Fibroblast of lung (primary cell): ENCODE data around the gene MORC1.

Experiments
- EZH2 ChIP-seq: IDR thresholded peaks from 2 replicates; pipeline ENCODE4 v1.5.1; 2012; ENCODE audit warnings: low read length, control low read depth, mild to moderate bottlenecking; ENCODE audit errors: missing control alignments
- TF ChIP-seq, protein P1 (sequence below), 2 donors: IDR thresholded peaks in 1 of 2; conservative IDR thresholded peaks in 1 of 2; 1 replicate in 1 of 2; 2 replicates in 1 of 2; pipeline ENCODE4 v1.5.1; 2011 to 2012; ENCODE audit warnings: low read length in 2 of 2, control low read depth in 1 of 2, inconsistent platforms in 1 of 2, low read depth in 1 of 2, mild to moderate bottlenecking in 1 of 2

DNA sequence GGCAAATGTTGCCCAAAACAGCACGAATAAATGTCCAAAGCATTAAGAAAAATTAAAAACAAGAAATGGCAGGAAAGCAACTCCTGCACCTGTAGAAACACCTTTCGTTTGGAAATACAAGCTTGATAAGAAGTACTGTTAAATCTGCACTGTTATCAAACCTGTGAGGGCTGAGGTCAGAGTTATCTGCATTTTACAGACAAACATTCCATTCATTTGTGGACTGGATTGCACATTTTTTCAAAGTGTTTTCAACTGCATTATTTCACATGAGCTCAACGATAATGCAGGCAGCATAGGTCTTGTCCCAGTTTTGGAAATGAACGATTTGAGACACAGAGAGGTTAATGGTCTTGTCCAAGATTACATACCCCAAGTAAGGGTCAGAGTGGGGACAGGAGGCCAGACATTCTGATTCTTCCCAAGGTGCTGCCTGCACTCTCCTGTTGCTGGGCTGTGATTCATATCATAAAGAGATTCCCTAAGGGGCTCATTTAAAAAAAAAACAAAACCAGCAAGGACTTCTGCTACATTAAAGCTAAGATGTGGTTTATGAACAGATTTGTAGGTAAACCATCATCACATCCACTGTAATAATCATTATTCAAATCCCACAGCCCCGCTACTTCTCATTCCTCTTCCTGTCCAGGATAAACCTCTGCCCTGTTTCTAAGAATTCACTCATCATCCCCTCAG lies 177.2 kb downstream of the MORC1 start:
- TF ChIP-seq, protein P1, sequence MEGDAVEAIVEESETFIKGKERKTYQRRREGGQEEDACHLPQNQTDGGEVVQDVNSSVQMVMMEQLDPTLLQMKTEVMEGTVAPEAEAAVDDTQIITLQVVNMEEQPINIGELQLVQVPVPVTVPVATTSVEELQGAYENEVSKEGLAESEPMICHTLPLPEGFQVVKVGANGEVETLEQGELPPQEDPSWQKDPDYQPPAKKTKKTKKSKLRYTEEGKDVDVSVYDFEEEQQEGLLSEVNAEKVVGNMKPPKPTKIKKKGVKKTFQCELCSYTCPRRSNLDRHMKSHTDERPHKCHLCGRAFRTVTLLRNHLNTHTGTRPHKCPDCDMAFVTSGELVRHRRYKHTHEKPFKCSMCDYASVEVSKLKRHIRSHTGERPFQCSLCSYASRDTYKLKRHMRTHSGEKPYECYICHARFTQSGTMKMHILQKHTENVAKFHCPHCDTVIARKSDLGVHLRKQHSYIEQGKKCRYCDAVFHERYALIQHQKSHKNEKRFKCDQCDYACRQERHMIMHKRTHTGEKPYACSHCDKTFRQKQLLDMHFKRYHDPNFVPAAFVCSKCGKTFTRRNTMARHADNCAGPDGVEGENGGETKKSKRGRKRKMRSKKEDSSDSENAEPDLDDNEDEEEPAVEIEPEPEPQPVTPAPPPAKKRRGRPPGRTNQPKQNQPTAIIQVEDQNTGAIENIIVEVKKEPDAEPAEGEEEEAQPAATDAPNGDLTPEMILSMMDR (conservative IDR thresholded peaks at IDR 0.05 in 1 of 2, IDR thresholded peaks at IDR 0.05 in 1 of 2; ENCODE audit: low read depth in 1 of 2, low read length in 2 of 2) = no peak
- TF ChIP-seq EZH2 = no peak
